LNCaP clone FGC (cell line): ENCODE measurements around the gene ARMH1.

Experiments
- DNase-seq: peaks from one replicate; pipeline ENCODE4 v3.0.0-alpha.2; 2011; ENCODE audit warnings: low read depth
- H3K4me3 ChIP-seq: 2 replicates; pipeline ENCODE4 v1.5.1; 2011; ENCODE audit warnings: mild to moderate bottlenecking, low read depth, low read length, control low read depth
- CTCF ChIP-seq: IDR thresholded peaks from 2 replicates; pipeline ENCODE4 v1.5.1; 2012; ENCODE audit warnings: mild to moderate bottlenecking; ENCODE audit not compliant: control insufficient read depth, insufficient read depth; ENCODE audit errors: extremely low read depth

Gene ARMH1

GRCh38 chr1:44721485-44722361 is 47.2 kb downstream of the ARMH1 start:
- peak; percentile 86 for DNase-seq
- no peak for TF ChIP-seq CTCF
- no peak overlapping the region for H3K4me3 ChIP-seq

- no peak for DNase-seq
- no peak for TF ChIP-seq CTCF
- no peak overlapping the region for H3K4me3 ChIP-seq
Measured at GRCh38 chr1:44723064-44723463, 48.5 kb downstream of the ARMH1 start.

GRCh38 chr1:44723496-44724295 is 49.2 kb downstream of the ARMH1 start:
- no peak overlapping the region for H3K4me3 ChIP-seq
- DNase-seq: no peak
- no peak for TF ChIP-seq CTCF

GRCh38 chr1:44724296-44724954 is 49.9 kb downstream of the ARMH1 start:
- no peak for TF ChIP-seq CTCF
- no peak for DNase-seq
- no peak overlapping the region for H3K4me3 ChIP-seq

- no peak for DNase-seq
- TF ChIP-seq CTCF: no peak
Measured at GRCh38 chr1:44724955-44725698, 50.6 kb downstream of the ARMH1 start.

More at GRCh38 chr1:44724955-44725698, 50.6 kb downstream of the ARMH1 start:
- H3K4me3 ChIP-seq: no peak overlapping the region
